Measurements from ENCODE around the gene FAXDC2.

The FAXDC2 gene

GRCh38 chr5:154776167-154776566 is 74.2 kb downstream of the FAXDC2 start:
- H3K4me1 ChIP-seq (ENCODE audit: control insufficient read depth, insufficient read depth, low read length), result peaks cover 34% of the 10 kb centered on the region
- H3K9me3 ChIP-seq (ENCODE audit: control insufficient read depth, insufficient read depth, low read depth, low read length), result no peaks in the 10 kb centered on the region
- peaks cover 0 to 3% of the 10 kb centered on the region in 2 experiments; a peak in 1 of 3 replicates for H3K36me3 ChIP-seq (ENCODE audit: control insufficient read depth in 2 of 2, insufficient read depth in 1 of 2, low read length in 2 of 2)
- ChIA-PET POLR2A (no interaction called here), CTCF (interaction anchor here (0.6 kb wide), 1 partner anchor 247 kb away, joined by 3 read pairs; no protein-coding TSS in a partner anchor)
- TF ChIP-seq, protein P1, sequence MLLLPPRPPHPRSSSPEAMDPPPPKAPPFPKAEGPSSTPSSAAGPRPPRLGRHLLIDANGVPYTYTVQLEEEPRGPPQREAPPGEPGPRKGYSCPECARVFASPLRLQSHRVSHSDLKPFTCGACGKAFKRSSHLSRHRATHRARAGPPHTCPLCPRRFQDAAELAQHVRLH (tag by site-specific recombination; IDR thresholded peaks at IDR 0.05), result no peak
- no peak for TF ChIP-seq ZNF544 (tag by site-specific recombination; IDR thresholded peaks at IDR 0.05)
- TF ChIP-seq, protein P2, sequence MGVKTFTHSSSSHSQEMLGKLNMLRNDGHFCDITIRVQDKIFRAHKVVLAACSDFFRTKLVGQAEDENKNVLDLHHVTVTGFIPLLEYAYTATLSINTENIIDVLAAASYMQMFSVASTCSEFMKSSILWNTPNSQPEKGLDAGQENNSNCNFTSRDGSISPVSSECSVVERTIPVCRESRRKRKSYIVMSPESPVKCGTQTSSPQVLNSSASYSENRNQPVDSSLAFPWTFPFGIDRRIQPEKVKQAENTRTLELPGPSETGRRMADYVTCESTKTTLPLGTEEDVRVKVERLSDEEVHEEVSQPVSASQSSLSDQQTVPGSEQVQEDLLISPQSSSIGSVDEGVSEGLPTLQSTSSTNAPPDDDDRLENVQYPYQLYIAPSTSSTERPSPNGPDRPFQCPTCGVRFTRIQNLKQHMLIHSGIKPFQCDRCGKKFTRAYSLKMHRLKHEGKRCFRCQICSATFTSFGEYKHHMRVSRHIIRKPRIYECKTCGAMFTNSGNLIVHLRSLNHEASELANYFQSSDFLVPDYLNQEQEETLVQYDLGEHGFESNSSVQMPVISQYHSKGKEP (tag by site-specific recombination; IDR thresholded peaks at IDR 0.05), result no peak
- TF ChIP-seq ZNF629 (tag by site-specific recombination; IDR thresholded peaks at IDR 0.05), result peak; percentile 58
- TF ChIP-seq ZNF37A (tag by site-specific recombination; IDR thresholded peaks at IDR 0.05), result no peak
- TF ChIP-seq FEZF1 (tag by site-specific recombination; IDR thresholded peaks at IDR 0.05), result no peak
- H3K27ac ChIP-seq (ENCODE audit: extremely low read depth, low read depth, low read length), result no peak overlapping the region
- H3K4me3 ChIP-seq (ENCODE audit: low read depth, low read length), result no peak overlapping the region

DNA sequence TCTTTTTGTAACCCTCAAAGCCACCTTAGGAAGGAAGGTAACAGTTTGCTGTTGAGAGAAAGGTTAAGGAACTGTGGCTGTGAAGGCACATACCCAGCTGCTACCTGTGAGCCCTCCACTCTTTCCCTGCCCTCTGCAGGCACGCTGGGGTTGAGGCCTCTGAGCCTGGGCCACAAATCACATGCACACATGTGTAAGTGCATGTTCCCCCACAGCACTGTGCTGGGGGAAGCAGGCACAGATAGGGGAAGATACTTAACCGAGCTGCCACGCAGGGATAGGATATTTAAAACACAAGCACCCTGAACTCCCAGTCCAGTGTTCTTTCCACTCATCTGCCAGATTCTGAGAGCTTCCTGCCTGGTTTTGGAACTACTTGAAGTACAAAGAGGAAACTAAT is 77.1 kb downstream of the FAXDC2 start:
- peaks cover 0 to 3% of the 10 kb centered on the region in 2 experiments; a peak in 2 of 3 replicates for H3K36me3 ChIP-seq (ENCODE audit: control insufficient read depth in 2 of 2, insufficient read depth in 1 of 2, low read length in 2 of 2)
- H3K9me3 ChIP-seq (ENCODE audit: control insufficient read depth, insufficient read depth, low read depth, low read length), result no peaks in the 10 kb centered on the region
- H3K4me3 ChIP-seq (ENCODE audit: low read depth, low read length), result no peak overlapping the region
- ChIA-PET POLR2A (no interaction called here), CTCF (no interaction called here)
- TF ChIP-seq TRIM28 (IDR thresholded peaks at IDR 0.05; ENCODE audit: borderline replicate concordance, low read length), result no peak
- TF ChIP-seq ZNF140 (tag by site-specific recombination; IDR thresholded peaks at IDR 0.05), result no peak
- TF ChIP-seq, protein P3, sequence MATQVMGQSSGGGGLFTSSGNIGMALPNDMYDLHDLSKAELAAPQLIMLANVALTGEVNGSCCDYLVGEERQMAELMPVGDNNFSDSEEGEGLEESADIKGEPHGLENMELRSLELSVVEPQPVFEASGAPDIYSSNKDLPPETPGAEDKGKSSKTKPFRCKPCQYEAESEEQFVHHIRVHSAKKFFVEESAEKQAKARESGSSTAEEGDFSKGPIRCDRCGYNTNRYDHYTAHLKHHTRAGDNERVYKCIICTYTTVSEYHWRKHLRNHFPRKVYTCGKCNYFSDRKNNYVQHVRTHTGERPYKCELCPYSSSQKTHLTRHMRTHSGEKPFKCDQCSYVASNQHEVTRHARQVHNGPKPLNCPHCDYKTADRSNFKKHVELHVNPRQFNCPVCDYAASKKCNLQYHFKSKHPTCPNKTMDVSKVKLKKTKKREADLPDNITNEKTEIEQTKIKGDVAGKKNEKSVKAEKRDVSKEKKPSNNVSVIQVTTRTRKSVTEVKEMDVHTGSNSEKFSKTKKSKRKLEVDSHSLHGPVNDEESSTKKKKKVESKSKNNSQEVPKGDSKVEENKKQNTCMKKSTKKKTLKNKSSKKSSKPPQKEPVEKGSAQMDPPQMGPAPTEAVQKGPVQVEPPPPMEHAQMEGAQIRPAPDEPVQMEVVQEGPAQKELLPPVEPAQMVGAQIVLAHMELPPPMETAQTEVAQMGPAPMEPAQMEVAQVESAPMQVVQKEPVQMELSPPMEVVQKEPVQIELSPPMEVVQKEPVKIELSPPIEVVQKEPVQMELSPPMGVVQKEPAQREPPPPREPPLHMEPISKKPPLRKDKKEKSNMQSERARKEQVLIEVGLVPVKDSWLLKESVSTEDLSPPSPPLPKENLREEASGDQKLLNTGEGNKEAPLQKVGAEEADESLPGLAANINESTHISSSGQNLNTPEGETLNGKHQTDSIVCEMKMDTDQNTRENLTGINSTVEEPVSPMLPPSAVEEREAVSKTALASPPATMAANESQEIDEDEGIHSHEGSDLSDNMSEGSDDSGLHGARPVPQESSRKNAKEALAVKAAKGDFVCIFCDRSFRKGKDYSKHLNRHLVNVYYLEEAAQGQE (tag by site-specific recombination; IDR thresholded peaks at IDR 0.05), result no peak
- TF ChIP-seq ZNF404 (tag by site-specific recombination; IDR thresholded peaks at IDR 0.05), result no peak
- no peak for TF ChIP-seq ZNF302 (tag by site-specific recombination; IDR thresholded peaks at IDR 0.05; ENCODE audit: low read depth)
- TF ChIP-seq, protein P4, sequence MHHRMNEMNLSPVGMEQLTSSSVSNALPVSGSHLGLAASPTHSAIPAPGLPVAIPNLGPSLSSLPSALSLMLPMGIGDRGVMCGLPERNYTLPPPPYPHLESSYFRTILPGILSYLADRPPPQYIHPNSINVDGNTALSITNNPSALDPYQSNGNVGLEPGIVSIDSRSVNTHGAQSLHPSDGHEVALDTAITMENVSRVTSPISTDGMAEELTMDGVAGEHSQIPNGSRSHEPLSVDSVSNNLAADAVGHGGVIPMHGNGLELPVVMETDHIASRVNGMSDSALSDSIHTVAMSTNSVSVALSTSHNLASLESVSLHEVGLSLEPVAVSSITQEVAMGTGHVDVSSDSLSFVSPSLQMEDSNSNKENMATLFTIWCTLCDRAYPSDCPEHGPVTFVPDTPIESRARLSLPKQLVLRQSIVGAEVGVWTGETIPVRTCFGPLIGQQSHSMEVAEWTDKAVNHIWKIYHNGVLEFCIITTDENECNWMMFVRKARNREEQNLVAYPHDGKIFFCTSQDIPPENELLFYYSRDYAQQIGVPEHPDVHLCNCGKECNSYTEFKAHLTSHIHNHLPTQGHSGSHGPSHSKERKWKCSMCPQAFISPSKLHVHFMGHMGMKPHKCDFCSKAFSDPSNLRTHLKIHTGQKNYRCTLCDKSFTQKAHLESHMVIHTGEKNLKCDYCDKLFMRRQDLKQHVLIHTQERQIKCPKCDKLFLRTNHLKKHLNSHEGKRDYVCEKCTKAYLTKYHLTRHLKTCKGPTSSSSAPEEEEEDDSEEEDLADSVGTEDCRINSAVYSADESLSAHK (tag by site-specific recombination; IDR thresholded peaks at IDR 0.05), result no peak
- no peak for TF ChIP-seq ZNF19 (tag by site-specific recombination; IDR thresholded peaks at IDR 0.05; ENCODE audit: low read depth)
- no peak for TF ChIP-seq ZNF544 (tag by site-specific recombination; IDR thresholded peaks at IDR 0.05)
- TF ChIP-seq ZNF274 (IDR thresholded peaks at IDR 0.05; ENCODE audit: low read length), result no peak
- TF ChIP-seq ZNF274 (tag by site-specific recombination; IDR thresholded peaks at IDR 0.05; ENCODE audit: borderline replicate concordance), result no peak
- TF ChIP-seq ZNF792 (tag by site-specific recombination; IDR thresholded peaks at IDR 0.05), result no peak
- no peak for TF ChIP-seq ZNF837 (tag by site-specific recombination; IDR thresholded peaks at IDR 0.05)
- no peak for TF ChIP-seq ZSCAN18 (tag by site-specific recombination; IDR thresholded peaks at IDR 0.05)
- no peak for TF ChIP-seq ZNF513 (tag by site-specific recombination; IDR thresholded peaks at IDR 0.05)
- H3K27ac ChIP-seq (ENCODE audit: extremely low read depth, low read depth, low read length), result no peak overlapping the region
- peaks cover 46% of the 10 kb centered on the region for H3K4me1 ChIP-seq (ENCODE audit: control insufficient read depth, insufficient read depth, low read length)

All from HEK293 (cell line).